Adipocyte (in vitro differentiated cells): ENCODE data around the gene TPR.

ENCODE experiments used
- DNase-seq: peaks from one replicate; pipeline ENCODE4 v3.0.0-alpha.2; 2015; ENCODE audit warnings: low read depth
- H3K27me3 ChIP-seq: replicated peaks from 2 replicates; pipeline ENCODE4 v1.7.0; 2013; ENCODE audit warnings: mild to moderate bottlenecking, low read length, moderate library complexity; ENCODE audit not compliant: control insufficient read depth, insufficient read depth
- H3K36me3 ChIP-seq: 2 replicates; pipeline ENCODE4 v1.7.0; 2013; ENCODE audit warnings: low read length, mild to moderate bottlenecking, moderate library complexity; ENCODE audit not compliant: control insufficient read depth, insufficient read depth, severe bottlenecking
- H3K4me1 ChIP-seq: 2 replicates; pipeline ENCODE4 v1.7.0; 2013; ENCODE audit warnings: mild to moderate bottlenecking, low read length, moderate library complexity; ENCODE audit not compliant: control insufficient read depth, insufficient read depth
- H3K4me3 ChIP-seq: 2 replicates; pipeline ENCODE4 v1.7.0; 2013; ENCODE audit warnings: mild to moderate bottlenecking, low read length, moderate library complexity
- H3K9ac ChIP-seq: 2 replicates; pipeline ENCODE4 v1.7.0; 2013; ENCODE audit warnings: mild to moderate bottlenecking, low read length, moderate library complexity
- H3K9me3 ChIP-seq: 2 replicates; pipeline ENCODE4 v1.7.0; 2013; ENCODE audit warnings: mild to moderate bottlenecking, low read length, moderate library complexity; ENCODE audit not compliant: control insufficient read depth

Gene TPR

GRCh38 chr1:186302381-186302920 is 72.6 kb downstream of the TPR start:
- Histone ChIP-seq H3K4me3 (no peak overlapping the region), H3K27me3 (no peaks in the 10 kb centered on the region), H3K4me1 (peaks cover 26% of the 10 kb centered on the region), H3K9ac (peak overlapping the region; percentile 9), H3K9me3 (no peaks in the 10 kb centered on the region), H3K36me3 (peaks cover 2% of the 10 kb centered on the region)
- DNase-seq, result no peak

- Histone ChIP-seq H3K4me3 (no peak overlapping the region), H3K4me1 (peaks cover 35% of the 10 kb centered on the region), H3K9ac (no peak overlapping the region), H3K27me3 (no peaks in the 10 kb centered on the region), H3K9me3 (no peaks in the 10 kb centered on the region), H3K36me3 (peaks cover 2% of the 10 kb centered on the region)
- DNase-seq, result no peak
Measured at GRCh38 chr1:186301448-186301847, 73.6 kb downstream of the TPR start.

GRCh38 chr1:186300056-186300455 is 75.0 kb downstream of the TPR start:
- no peak overlapping the region for H3K9ac ChIP-seq
- no peak for DNase-seq
- no peaks in the 10 kb centered on the region for H3K27me3 ChIP-seq
- no peak overlapping the region for H3K4me3 ChIP-seq
- H3K4me1 ChIP-seq, result peaks cover 49% of the 10 kb centered on the region
- peaks cover 2% of the 10 kb centered on the region for H3K36me3 ChIP-seq
- H3K9me3 ChIP-seq, result no peaks in the 10 kb centered on the region

- Histone ChIP-seq H3K9ac (no peak overlapping the region), H3K9me3 (no peaks in the 10 kb centered on the region), H3K4me1 (peaks cover 50% of the 10 kb centered on the region), H3K27me3 (no peaks in the 10 kb centered on the region), H3K36me3 (peaks cover 2% of the 10 kb centered on the region), H3K4me3 (no peak overlapping the region)
- no peak for DNase-seq
Measured at GRCh38 chr1:186299570-186299969, 75.5 kb downstream of the TPR start.

- Histone ChIP-seq H3K9ac (no peak overlapping the region), H3K36me3 (no peaks in the 10 kb centered on the region), H3K27me3 (no peaks in the 10 kb centered on the region), H3K4me1 (peaks cover 50% of the 10 kb centered on the region), H3K9me3 (no peaks in the 10 kb centered on the region), H3K4me3 (no peak overlapping the region)
- DNase-seq, result no peak
Measured at GRCh38 chr1:186298851-186299250, 76.2 kb downstream of the TPR start.

- Histone ChIP-seq H3K9ac (peak overlapping the region; percentile 48), H3K4me1 (peaks cover 44% of the 10 kb centered on the region), H3K9me3 (no peaks in the 10 kb centered on the region), H3K27me3 (no peaks in the 10 kb centered on the region), H3K36me3 (no peaks in the 10 kb centered on the region), H3K4me3 (peak overlapping the region; percentile 68)
- DNase-seq, result no peak
Measured at GRCh38 chr1:186297439-186298045, 77.5 kb downstream of the TPR start.

- Histone ChIP-seq H3K9ac (peak within 1 kb of the TSS; percentile 48), H3K36me3 (no peaks in the 10 kb centered on the region), H3K4me3 (peak within 1 kb of the TSS; percentile 68), H3K27me3 (no peaks in the 10 kb centered on the region), H3K4me1 (peaks cover 36% of the 10 kb centered on the region), H3K9me3 (no peaks in the 10 kb centered on the region)
- peak; percentile 67 for DNase-seq
Measured at GRCh38 chr1:186295980-186296379, 79.1 kb downstream of the TPR start, which contains the start of gene PRG4. TSS of gene PRG4 (plus strand) at chr1:186296279.

GRCh38 chr1:186292875-186293274 is 82.2 kb downstream of the TPR start:
- Histone ChIP-seq H3K36me3 (no peaks in the 10 kb centered on the region), H3K27me3 (no peaks in the 10 kb centered on the region), H3K4me1 (peaks cover 40% of the 10 kb centered on the region), H3K9me3 (no peaks in the 10 kb centered on the region), H3K4me3 (no peak overlapping the region), H3K9ac (no peak overlapping the region)
- no peak for DNase-seq

- DNase-seq, result no peak
- no peaks in the 10 kb centered on the region for H3K36me3 ChIP-seq
Measured at GRCh38 chr1:186291271-186291670, 83.8 kb downstream of the TPR start.

GRCh38 chr1:186289943-186290545 is 85.0 kb downstream of the TPR start:
- H3K4me1 ChIP-seq, result peaks cover 29% of the 10 kb centered on the region
- no peaks in the 10 kb centered on the region for H3K36me3 ChIP-seq

More at GRCh38 chr1:186291271-186291670, 83.8 kb downstream of the TPR start:
- Histone ChIP-seq H3K27me3 (no peaks in the 10 kb centered on the region), H3K9me3 (no peaks in the 10 kb centered on the region), H3K9ac (no peak overlapping the region), H3K4me1 (peaks cover 40% of the 10 kb centered on the region), H3K4me3 (no peak overlapping the region)

GRCh38 chr1:186286615-186287315 is 88.3 kb downstream of the TPR start:
- no peak for DNase-seq
- Histone ChIP-seq H3K27me3 (no peaks in the 10 kb centered on the region), H3K4me3 (no peak overlapping the region), H3K9me3 (no peaks in the 10 kb centered on the region), H3K4me1 (peaks cover 33% of the 10 kb centered on the region), H3K9ac (no peak overlapping the region), H3K36me3 (no peaks in the 10 kb centered on the region)

More at GRCh38 chr1:186289943-186290545, 85.0 kb downstream of the TPR start:
- Histone ChIP-seq H3K9me3 (no peaks in the 10 kb centered on the region), H3K27me3 (no peaks in the 10 kb centered on the region), H3K9ac (no peak overlapping the region), H3K4me3 (no peak overlapping the region)
- DNase-seq, result no peak
